Measurements from ENCODE around the gene KASH5.
A peak's percentile ranks its signal among the peaks of the same experiment; 100 is the strongest.

The KASH5 gene

DNA sequence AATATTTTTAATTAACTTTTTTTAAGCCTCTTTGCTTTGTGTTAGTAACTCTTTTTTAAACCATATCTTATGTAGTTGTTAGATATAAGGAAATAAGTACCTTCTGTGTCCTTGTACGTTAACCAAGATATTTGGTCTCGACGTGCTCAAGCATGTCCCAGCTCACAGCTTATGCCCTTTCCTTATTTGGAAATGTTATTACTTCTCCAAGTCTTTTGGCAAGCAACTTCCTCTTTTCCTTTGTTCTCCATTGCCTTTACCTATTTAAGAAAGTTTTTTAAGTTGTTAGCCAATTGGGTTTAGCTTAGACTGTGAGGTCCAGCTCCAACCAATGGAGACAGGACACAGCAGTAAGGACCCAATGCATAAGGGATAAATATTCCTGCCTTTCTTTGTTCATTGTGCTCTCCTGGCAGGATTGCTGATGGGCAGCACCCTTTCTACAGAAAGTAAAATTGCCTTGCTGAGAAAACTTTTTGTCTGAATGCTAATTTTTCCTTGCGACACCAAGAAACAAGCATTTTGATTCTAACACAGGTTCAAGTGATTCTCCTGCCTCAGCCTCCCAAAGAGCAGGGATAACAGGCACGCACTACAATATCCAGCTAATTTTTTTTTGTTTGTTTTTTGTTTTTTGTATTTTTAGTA, 19.2 kb upstream of the KASH5 start:
- TF ChIP-seq POLR2A (IDR thresholded peaks at IDR 0.05; ENCODE audit: low read length) = no peak
- no peak for TF ChIP-seq GATA1 (IDR thresholded peaks at IDR 0.05; ENCODE audit: low read depth, low read length)
- DNase-seq = no peak

DNA sequence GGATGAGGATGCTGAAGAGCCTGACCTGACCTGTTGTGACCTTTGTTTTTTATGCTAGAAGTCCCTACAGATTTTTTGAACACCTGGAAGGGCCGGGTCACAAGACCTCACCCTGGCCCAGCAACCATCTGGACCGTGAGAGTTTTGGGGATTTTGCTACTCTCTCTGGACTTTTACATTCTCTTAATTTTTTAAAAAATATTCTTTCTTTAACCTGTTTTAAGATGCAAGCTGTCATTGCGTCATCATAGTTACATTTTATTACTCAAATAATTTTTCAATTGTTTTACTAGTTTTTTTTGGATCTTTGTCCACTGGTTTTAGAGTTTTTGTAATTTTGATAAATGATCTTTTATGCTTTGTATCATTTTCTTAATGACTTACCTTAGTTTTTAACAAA, 16.9 kb upstream of the KASH5 start:
- no peak for TF ChIP-seq GATA1 (IDR thresholded peaks at IDR 0.05; ENCODE audit: low read depth, low read length)
- no peak for TF ChIP-seq POLR2A (IDR thresholded peaks at IDR 0.05; ENCODE audit: low read length)

GRCh38 chr19:49373174-49373573, 14.9 kb upstream of the KASH5 start:
- peak in 1 of 2 experiments; percentile 10 for DNase-seq

More for the DNA sequence above, 16.9 kb upstream of the KASH5 start:
- DNase-seq = no peak

DNA sequence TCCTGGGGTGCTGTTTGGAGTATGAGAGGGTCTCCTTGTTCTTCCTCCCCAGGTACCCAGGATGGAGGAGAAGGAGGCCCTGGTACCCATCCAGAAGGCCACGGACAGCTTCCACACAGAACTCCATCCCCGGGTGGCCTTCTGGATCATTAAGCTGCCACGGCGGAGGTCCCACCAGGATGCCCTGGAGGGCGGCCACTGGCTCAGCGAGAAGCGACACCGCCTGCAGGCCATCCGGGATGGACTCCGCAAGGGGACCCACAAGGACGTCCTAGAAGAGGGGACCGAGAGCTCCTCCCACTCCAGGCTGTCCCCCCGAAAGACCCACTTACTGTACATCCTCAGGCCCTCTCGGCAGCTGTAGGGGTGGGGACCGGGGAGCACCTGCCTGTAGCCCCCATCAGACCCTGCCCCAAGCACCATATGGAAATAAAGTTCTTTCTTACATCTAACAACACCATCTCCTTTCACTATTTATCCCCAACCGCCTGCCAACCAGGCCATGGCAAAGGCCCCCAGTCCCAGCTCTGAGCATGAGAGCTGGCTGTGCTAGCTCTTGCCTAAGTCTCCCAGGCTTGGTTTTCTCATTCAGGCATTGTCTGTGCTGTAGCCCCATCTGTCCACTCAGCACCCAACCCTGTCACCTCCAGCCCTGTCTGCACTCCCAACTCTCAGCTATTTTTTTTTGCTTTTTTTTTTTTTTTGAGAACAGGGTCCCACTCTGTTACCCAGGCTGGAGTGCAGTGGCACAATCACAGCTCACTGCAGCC, 13.2 kb upstream of the KASH5 start:
- no peak for DNase-seq
- TF ChIP-seq POLR2A (IDR thresholded peaks at IDR 0.05; ENCODE audit: low read length) (no peak), GATA1 (IDR thresholded peaks at IDR 0.05; ENCODE audit: low read depth, low read length) (no peak)

- TF ChIP-seq POLR2A (IDR thresholded peaks at IDR 0.05; ENCODE audit: low read length) = no peak
- TF ChIP-seq GATA1 (IDR thresholded peaks at IDR 0.05; ENCODE audit: low read depth, low read length) = no peak
- DNase-seq = no peak
These were observed 9.5 kb upstream of the KASH5 start for GRCh38 chr19:49378512-49378911.

- TF ChIP-seq POLR2A (IDR thresholded peaks at IDR 0.05; ENCODE audit: low read length) = no peak
- no peak for TF ChIP-seq GATA1 (IDR thresholded peaks at IDR 0.05; ENCODE audit: low read depth, low read length)
These were observed 7.7 kb upstream of the KASH5 start for GRCh38 chr19:49380391-49380790.

GRCh38 chr19:49382639-49383038, 5.4 kb upstream of the KASH5 start:
- DNase-seq = no peak
- TF ChIP-seq POLR2A (IDR thresholded peaks at IDR 0.05; ENCODE audit: low read length) = no peak
- TF ChIP-seq GATA1 (IDR thresholded peaks at IDR 0.05; ENCODE audit: low read depth, low read length) = no peak

More at GRCh38 chr19:49380391-49380790, 7.7 kb upstream of the KASH5 start:
- DNase-seq = no peak

DNA sequence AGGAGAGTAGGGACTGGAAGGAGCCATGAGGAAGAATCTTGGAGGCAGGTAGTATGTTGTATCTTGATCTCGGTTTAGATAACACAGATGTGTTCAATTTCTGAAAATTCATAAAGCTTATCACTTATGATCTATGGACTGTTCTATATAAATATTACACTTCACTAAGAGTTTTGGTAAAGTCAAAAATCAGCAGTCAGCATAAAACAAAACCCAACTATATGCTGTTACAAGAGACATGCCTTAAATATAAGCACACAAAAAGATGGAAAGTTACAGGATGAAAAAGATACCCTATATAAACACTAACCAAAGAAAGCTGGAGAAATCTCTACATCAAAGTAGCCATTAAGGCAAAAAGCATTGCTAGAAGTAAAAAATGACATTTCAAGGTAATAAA, 4.5 kb upstream of the KASH5 start:
- TF ChIP-seq POLR2A (IDR thresholded peaks at IDR 0.05; ENCODE audit: low read length) (no peak), GATA1 (IDR thresholded peaks at IDR 0.05; ENCODE audit: low read depth, low read length) (no peak)
- DNase-seq = no peak

DNA sequence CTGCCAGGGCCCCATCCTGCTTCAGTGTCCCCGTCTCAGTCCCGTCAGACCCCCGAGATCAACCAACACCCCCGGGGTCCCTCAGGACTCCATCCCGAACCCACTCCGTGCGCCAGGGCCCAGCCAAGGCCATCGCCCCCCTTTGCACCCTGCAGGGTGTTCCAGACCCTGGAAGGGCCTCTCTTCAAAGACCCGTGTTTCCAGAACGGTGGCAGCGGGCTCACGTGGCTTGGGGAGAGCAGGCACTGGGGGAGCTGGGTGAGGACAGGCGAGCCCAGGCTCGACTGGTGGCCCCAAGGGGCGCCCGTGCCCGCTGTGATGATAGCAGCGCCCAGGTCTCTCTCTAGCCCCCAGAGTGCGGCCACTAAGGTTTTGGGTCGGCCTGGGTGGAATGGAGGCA, 1.4 kb downstream of the KASH5 start:
- TF ChIP-seq POLR2A (IDR thresholded peaks at IDR 0.05; ENCODE audit: low read length) = no peak
- TF ChIP-seq GATA1 (IDR thresholded peaks at IDR 0.05; ENCODE audit: low read depth, low read length) = no peak
- no peak for DNase-seq

DNA sequence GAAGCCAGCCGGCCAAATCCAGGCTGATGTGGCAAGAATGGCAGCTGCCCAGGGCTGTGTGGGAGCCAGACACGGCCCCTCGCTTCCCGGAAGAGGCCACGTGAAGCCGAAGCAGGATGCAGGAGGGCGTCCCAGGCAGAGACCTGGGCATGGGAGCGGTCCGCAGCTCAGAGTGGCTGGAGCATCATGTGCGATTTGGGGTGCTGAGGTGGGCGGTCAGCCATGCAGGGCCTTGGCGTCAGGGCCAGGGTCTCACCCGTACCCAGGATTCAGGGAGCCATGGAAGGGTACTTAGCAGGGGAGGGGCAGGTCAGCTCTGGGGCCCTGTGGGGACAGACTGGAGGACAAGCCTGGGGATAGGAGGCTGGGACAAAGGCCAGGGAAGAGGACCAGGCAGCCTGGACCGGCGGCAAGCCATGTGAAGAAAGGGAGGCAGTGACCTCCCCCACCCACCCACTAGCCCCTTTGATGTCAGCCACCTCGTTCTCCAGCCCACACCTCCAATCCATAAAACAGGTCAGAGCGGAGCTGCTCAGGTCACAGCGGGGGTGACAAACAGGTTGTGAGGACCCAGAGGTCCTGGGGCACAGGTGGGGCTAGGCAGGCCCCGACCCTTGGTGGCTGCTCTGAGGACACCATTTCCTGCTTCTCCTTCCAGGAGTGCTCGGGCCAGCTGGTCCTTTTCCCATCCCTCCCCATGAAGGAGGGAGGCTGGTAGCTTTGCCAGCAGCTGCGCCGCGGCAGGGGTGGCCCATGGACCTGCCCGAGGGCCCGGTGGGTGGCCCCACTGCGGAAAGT, 2.3 kb downstream of the KASH5 start:
- no peak for DNase-seq
- no peak for TF ChIP-seq POLR2A (IDR thresholded peaks at IDR 0.05; ENCODE audit: low read length)
- TF ChIP-seq GATA1 (IDR thresholded peaks at IDR 0.05; ENCODE audit: low read depth, low read length) = no peak

DNA sequence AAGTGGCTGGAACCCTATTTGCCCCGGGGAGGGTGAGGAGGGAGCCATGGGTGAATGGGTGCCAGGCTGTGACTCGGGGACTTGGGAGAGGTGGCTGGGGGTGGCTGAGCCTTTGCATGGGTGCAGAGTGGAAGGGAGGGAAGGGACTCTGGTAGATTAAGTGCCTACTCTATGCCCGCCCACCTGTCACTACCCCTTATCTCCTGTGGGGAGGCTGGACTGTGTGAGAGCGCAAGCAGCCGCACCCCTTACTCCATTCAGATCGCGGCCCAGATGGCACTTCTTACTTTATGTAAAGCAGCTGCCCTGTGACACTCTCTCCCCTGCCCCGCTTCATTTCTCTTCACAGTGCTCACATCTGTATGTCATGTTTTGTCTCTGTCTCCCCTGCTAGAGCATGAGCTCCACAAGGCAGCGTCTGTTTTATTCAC, 2.9 kb downstream of the KASH5 start:
- no peak for TF ChIP-seq GATA1 (IDR thresholded peaks at IDR 0.05; ENCODE audit: low read depth, low read length)
- no peak for TF ChIP-seq POLR2A (IDR thresholded peaks at IDR 0.05; ENCODE audit: low read length)
- peak in 1 of 2 experiments; percentile 18 for DNase-seq

DNA sequence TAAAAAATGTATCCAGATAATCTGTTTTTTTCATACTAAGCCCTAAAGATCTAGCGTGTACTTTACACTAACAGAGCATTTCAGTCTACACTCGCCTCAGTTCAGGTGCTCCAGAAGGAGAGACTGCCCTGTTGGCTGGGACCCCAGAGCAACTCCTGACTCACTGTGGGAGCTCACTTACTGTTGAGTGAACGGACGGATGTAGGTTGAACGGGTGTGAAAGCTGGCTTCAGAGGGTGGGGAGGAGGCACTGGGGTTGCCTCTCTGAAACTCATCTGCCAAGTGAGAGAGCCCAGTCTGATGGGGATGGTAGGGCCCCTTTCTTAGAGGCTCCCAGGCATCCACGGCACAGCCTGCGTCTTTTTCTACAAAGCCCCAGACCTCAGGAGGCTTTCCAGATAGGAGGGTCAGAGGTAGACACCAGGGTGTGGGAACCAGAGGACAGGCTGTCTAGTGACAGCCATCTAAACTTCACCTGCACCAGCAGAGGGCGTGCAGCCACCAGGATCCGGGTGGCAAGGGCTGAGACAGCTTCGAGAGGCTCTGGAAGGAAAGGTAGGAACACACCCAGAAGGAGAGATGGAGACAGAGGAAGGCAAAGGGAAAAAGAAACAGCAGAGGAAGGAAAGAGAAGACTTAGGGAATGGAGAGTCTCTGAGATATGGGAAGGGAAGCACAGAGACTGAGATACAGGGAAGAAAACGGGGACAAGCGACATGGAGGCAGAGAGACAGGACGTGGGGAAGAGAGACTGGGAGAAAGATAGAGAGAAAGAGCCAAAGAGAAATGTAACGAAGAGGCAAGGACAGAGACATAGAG, 3.7 kb downstream of the KASH5 start:
- no peak for TF ChIP-seq POLR2A (IDR thresholded peaks at IDR 0.05; ENCODE audit: low read length)
- TF ChIP-seq GATA1 (IDR thresholded peaks at IDR 0.05; ENCODE audit: low read depth, low read length) = no peak
- peak in 1 of 2 experiments; percentile 82 for DNase-seq

- TF ChIP-seq POLR2A (IDR thresholded peaks at IDR 0.05; ENCODE audit: low read length) (no peak), GATA1 (IDR thresholded peaks at IDR 0.05; ENCODE audit: low read depth, low read length) (no peak)
- no peak for DNase-seq
These were observed 5.8 kb downstream of the KASH5 start for GRCh38 chr19:49393881-49394280.

All from erythroblast (primary cell).